Measurements from ENCODE around the gene MBP.

Gene MBP

GRCh38 chr18:76985156-76985950, 147.2 kb downstream of the MBP start:
- H3K4me3 ChIP-seq (ENCODE audit: low read depth, low read length): no peak overlapping the region
- DNase-seq (ENCODE audit: low read depth): no peak

GRCh38 chr18:76984193-76985155, 148.1 kb downstream of the MBP start:
- no peak for DNase-seq (ENCODE audit: low read depth)
- no peak overlapping the region for H3K4me3 ChIP-seq (ENCODE audit: low read depth, low read length)

GRCh38 chr18:76983613-76984051, 149.0 kb downstream of the MBP start:
- H3K4me3 ChIP-seq (ENCODE audit: low read depth, low read length): no peak overlapping the region
- DNase-seq (ENCODE audit: low read depth): no peak

- no peak overlapping the region for H3K4me3 ChIP-seq (ENCODE audit: low read depth, low read length)
- peak; percentile 31 for DNase-seq (ENCODE audit: low read depth)
Measured at GRCh38 chr18:76982841-76983583, 149.6 kb downstream of the MBP start.

- no peak for DNase-seq (ENCODE audit: low read depth)
Measured at GRCh38 chr18:76982038-76982437, 150.5 kb downstream of the MBP start.

GRCh38 chr18:76981396-76981968, 151.1 kb downstream of the MBP start:
- no peak overlapping the region for H3K4me3 ChIP-seq (ENCODE audit: low read depth, low read length)
- DNase-seq (ENCODE audit: low read depth): no peak

More at GRCh38 chr18:76982038-76982437, 150.5 kb downstream of the MBP start:
- no peak overlapping the region for H3K4me3 ChIP-seq (ENCODE audit: low read depth, low read length)

GRCh38 chr18:76980663-76981395, 151.8 kb downstream of the MBP start:
- no peak overlapping the region for H3K4me3 ChIP-seq (ENCODE audit: low read depth, low read length)
- no peak for DNase-seq (ENCODE audit: low read depth)

- DNase-seq (ENCODE audit: low read depth): no peak
- H3K4me3 ChIP-seq (ENCODE audit: low read depth, low read length): no peak overlapping the region
Measured at GRCh38 chr18:76979906-76980305, 152.7 kb downstream of the MBP start.

GRCh38 chr18:76979111-76979751, 153.4 kb downstream of the MBP start:
- H3K4me3 ChIP-seq (ENCODE audit: low read depth, low read length): no peak overlapping the region
- DNase-seq (ENCODE audit: low read depth): no peak

GRCh38 chr18:76978616-76979015, 154.0 kb downstream of the MBP start:
- no peak for DNase-seq (ENCODE audit: low read depth)
- H3K4me3 ChIP-seq (ENCODE audit: low read depth, low read length): no peak overlapping the region

GRCh38 chr18:76977684-76978232, 154.8 kb downstream of the MBP start:
- no peak for DNase-seq (ENCODE audit: low read depth)
- no peak overlapping the region for H3K4me3 ChIP-seq (ENCODE audit: low read depth, low read length)

GRCh38 chr18:76977108-76977621, 155.4 kb downstream of the MBP start:
- DNase-seq (ENCODE audit: low read depth): no peak
- no peak overlapping the region for H3K4me3 ChIP-seq (ENCODE audit: low read depth, low read length)

GRCh38 chr18:76975577-76976110, 156.9 kb downstream of the MBP start:
- DNase-seq (ENCODE audit: low read depth): no peak
- H3K4me3 ChIP-seq (ENCODE audit: low read depth, low read length): no peak overlapping the region

- no peak overlapping the region for H3K4me3 ChIP-seq (ENCODE audit: low read depth, low read length)
- DNase-seq (ENCODE audit: low read depth): no peak
Measured at GRCh38 chr18:76974386-76974785, 158.2 kb downstream of the MBP start.

- DNase-seq (ENCODE audit: low read depth): no peak
- no peak overlapping the region for H3K4me3 ChIP-seq (ENCODE audit: low read depth, low read length)
Measured at GRCh38 chr18:76973520-76974266, 158.9 kb downstream of the MBP start.

- no peak for DNase-seq (ENCODE audit: low read depth)
- H3K4me3 ChIP-seq (ENCODE audit: low read depth, low read length): no peak overlapping the region
Measured at GRCh38 chr18:76972846-76973519, 159.6 kb downstream of the MBP start.

Data from skeletal muscle cell (primary cell).